ENCODE results near the gene PPP1R16B.

- no peak for TF ChIP-seq CTCF (IDR thresholded peaks at IDR 0.05)
- TF ChIP-seq POLR2A (IDR thresholded peaks at IDR 0.05) = no peak
These were observed 5.6 kb downstream of the PPP1R16B start for GRCh38 chr20:38810926-38811630.
